ENCODE data around the gene LPGAT1.
A peak's percentile ranks its signal among the peaks of the same experiment; 100 is the strongest.
"Not testable (repeated sequence)": the region's sequence is repeated elsewhere in the genome, so short reads cannot be mapped to it uniquely, and the experiment has no call there.

LPGAT1 gene

DNA sequence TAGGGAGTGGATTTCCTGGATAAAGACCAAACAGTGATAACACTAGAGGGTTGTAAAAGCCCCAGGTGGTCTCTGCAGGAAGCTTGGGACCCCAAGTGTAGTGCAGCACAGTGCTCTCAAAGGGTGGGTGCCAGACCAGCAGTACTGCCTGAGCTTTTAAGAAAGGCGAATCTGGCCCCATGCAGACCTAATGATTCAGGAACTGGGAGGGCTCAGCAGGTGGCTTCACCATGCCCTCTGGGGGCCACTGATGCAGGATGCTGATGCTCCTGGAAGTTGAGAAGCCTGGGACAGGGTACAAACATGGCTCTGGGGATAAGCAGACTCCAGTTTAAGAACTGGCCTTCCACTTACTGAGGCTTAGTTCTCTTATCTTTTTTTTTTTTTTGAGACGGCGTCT lies 126.0 kb downstream of the LPGAT1 start:
- no peak for DNase-seq (ENCODE audit: low read depth)

DNA sequence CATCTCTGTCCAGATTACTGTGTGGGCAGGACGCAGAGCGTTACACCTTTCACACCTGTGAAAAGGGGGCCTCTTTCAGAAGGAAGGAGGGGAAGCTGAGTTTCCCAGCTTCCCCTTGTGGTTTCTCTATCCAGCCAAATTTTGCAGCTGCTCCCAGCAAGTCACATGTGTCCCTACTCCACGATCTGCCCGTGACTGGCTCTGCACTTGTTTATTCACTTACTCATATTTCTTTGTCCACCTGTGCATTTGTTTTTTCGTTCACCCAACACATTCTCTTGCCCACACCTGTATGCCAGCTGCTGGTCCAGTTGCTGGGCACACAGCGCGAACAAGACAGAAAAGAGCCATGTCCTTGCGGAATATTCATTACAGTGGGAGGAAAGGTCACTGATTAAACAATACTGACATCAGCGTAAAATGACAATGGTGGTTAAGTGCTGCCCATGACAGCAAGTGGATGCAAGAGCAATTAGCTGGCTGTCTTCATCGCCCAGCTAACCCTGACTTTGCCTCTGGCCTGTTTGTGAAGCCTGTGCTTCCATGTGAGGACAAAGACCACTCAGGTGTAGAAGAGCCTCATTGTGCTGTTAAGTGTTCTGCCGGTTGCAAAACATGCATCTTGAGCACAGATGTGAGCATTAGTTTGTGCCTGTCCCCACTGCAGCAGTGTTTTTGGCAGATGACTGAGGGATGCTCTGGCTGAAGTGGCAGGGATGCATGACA lies 126.6 kb downstream of the LPGAT1 start:
- no peak for DNase-seq (ENCODE audit: low read depth)

DNA sequence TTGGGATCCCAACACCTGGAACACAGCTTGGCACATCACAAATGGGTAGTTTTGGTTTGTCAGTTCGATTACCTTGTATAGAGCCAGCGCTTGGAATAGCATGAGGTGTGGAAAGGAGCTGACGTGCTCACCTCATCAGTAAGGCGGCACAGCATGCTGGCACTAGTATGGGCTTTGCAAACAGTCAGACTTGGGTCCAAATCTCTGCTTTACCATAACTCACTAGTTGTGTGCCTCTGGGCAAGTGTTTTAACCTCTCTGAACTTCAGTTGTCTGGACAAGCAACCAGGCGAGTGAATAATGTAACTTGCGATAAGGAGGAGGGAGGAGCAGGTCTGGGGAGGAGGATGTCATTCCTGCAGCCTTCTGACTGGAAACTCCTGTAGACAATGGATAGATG lies 128.8 kb downstream of the LPGAT1 start:
- no peak for DNase-seq (ENCODE audit: low read depth)

DNA sequence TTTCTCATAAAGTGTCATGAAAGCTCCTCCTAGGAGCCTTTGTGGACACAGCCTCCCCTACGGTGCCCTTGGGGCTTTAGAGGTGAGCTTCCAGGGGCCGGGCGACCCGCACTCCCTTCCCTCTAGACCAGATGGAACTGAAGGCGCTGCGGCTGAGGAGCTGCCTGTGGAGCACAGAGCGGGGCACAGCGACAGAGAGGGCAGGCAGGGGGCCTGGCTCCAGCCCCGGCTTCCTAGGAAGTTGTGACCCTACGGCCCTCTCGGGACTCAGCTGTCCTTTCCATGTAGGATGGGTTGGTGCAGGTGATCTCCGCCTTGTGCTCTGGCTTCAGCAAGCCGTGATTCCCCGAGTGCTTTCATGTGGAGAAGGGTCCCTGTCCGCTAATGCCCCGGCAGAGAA lies 131.5 kb downstream of the LPGAT1 start:
- DNase-seq (ENCODE audit: low read depth), result no peak

DNA sequence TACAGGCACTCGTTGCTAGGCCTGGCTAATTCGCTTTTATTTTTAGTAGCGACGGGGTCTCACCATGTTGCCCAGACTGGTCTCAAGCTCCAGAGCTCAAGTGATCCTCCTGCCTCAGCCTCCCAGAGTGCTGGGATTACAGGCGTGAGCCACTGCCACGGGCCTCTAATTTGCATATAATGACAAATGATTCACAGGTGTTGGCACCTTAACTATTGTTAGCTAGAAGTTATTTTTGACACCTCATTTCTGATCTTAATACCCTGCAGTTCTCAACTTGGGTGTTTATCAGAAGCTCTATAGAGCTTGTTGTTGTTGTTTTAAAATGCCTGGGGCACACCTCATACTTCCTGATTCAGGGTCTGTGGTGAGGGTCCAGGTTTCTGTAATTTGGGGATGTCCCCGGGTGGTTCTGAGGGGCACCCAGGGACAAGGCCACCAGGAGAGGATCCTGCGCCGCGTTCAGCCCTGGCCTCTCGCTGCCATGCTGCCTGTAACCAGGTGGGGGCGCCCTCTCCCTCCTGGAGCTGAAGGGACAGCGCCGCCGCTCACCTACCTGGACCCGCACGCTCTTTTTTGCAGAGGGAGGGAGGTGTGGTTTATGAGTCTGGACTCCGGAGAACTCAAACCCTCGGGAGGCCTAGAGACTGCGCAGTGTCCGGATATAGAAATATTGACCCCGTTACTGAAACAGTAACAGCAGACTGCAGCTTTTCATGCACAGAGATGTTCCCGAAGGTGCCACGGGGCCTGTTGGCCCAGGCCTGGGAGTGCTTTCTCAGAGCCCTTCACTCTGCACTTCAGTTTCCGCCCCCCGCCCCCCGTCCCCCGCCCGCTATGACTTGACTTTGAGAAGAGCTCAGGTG lies 132.2 kb downstream of the LPGAT1 start:
- peak; percentile 63 for DNase-seq (ENCODE audit: low read depth)

DNA sequence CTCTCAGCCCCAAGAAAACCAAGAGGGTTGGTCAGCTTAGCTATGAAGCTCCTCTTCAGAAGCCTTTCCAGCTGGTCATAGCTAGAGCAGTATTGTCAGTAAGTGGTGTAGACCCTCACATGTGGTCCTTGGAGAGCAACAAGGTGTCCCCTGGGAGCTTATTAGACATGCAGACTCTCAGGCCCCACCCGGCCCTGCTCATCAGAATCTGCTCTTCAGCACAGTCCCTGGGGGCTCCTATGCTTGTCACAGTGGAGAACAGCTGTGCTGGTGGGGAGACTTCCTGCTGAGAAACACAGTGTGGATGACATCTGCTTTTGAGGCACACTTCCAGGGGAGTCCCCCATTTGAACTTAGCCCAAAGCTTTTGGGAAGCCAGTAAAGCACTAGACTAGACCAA lies 133.2 kb downstream of the LPGAT1 start:
- DNase-seq (ENCODE audit: low read depth), result no peak

DNA sequence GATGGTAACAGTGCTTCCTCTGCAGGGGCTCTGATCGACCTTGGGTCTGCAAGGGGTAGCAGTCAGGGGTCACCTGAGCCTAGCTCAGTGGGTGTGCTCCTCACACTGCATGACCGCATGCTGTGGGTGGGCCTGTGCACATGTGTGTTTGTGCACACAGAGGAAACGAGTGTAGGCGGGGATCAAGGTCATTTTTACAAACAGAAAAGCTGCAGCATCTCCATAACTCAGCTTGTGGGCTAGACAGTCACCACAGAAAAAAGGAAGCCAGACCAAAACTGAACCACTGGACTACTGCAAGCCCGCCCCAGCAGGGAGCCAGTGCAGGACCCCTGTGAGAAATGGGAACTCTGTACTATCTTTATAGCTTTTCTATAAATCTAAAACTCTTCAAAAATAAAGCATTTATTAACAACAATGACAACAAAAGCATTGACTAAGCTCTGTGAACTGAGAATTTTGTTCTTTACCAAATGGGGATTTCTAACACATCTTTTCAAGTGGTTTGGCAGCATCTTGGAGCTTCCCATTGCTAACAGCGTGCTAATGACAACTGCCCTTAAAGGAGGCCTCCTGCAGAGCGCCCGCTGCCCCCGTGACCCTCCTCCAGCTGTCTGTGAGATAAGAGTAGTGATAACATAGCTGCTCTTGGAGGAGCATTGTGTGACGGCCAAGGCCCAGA lies 135.3 kb downstream of the LPGAT1 start:
- DNase-seq (ENCODE audit: low read depth), result no peak

DNA sequence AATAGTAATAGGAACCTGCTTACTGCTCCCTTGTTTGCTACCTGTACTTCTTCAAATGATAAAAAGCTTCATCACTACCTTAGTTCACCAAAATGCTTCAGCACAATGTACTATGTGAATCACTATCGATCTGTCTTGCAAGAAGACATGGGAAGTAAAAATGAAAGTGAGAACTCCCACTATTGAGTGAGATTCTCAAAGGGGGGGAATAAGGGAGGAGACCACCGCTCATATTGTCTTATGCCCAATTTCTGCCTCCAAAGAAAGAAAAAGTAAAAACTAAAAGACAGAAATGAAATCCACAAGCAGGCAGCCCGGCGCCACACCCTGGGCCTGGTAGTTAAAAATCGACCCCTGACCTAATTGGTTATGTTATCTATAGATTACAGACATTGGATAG lies 136.7 kb downstream of the LPGAT1 start:
- DNase-seq (ENCODE audit: low read depth), result not testable (repeated sequence)

All from T follicular helper cell (primary cell).